NB4 (cell line): ENCODE data around the gene CES1.
"Not testable (repeated sequence)": the region's sequence is repeated elsewhere in the genome, so short reads cannot be mapped to it uniquely, and the experiment has no call there.

Source experiments
- MYC ChIP-seq: IDR thresholded peaks from 2 replicates; pipeline ENCODE4 v1.6.1; 2011; ENCODE audit warnings: low read depth, low read length
- POLR2A ChIP-seq: IDR thresholded peaks from 2 replicates; pipeline ENCODE4 v1.6.1; 2011; ENCODE audit warnings: mild to moderate bottlenecking; ENCODE audit not compliant: insufficient read length; ENCODE audit errors: extremely low read depth
- TF ChIP-seq, protein P1 (sequence below): IDR thresholded peaks from one replicate; pipeline ENCODE4 v1.5.1; 2012; ENCODE audit warnings: low read depth, low read length
- TF ChIP-seq, protein P2 (sequence below): IDR thresholded peaks from 2 replicates; pipeline ENCODE4 v1.6.1; 2011; ENCODE audit warnings: low read depth, low read length

GRCh38 chr16:55792934-55793374 lies 39.9 kb downstream of the CES1 start:
- TF ChIP-seq, protein P1, sequence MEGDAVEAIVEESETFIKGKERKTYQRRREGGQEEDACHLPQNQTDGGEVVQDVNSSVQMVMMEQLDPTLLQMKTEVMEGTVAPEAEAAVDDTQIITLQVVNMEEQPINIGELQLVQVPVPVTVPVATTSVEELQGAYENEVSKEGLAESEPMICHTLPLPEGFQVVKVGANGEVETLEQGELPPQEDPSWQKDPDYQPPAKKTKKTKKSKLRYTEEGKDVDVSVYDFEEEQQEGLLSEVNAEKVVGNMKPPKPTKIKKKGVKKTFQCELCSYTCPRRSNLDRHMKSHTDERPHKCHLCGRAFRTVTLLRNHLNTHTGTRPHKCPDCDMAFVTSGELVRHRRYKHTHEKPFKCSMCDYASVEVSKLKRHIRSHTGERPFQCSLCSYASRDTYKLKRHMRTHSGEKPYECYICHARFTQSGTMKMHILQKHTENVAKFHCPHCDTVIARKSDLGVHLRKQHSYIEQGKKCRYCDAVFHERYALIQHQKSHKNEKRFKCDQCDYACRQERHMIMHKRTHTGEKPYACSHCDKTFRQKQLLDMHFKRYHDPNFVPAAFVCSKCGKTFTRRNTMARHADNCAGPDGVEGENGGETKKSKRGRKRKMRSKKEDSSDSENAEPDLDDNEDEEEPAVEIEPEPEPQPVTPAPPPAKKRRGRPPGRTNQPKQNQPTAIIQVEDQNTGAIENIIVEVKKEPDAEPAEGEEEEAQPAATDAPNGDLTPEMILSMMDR: not testable (repeated sequence)
- TF ChIP-seq POLR2A, MYC: not testable (repeated sequence)
- TF ChIP-seq, protein P2, sequence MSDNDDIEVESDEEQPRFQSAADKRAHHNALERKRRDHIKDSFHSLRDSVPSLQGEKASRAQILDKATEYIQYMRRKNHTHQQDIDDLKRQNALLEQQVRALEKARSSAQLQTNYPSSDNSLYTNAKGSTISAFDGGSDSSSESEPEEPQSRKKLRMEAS: not testable (repeated sequence)
